ENCODE data around the gene RNF34.

Gene RNF34

DNA sequence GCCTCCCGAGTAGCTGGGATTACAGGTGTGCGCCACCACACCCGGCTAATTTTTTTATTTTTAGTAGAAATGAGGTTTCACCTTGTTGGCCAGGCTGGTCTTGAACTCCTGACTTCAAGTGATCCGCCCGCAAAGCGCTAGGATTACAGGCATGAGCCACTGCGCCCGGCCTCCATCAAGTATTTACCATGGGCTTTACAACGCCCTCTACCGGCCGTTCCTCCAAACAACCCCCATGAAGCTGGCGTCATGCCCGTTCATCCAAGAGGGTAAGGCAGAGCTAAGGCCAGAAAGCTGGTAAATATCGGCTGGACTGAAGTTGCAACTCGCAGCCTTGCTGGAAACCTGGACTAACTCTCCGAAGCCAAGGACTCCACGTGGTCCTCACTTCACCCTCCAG is 41.6 kb downstream of the RNF34 start:
- DNase-seq = no peak

DNA sequence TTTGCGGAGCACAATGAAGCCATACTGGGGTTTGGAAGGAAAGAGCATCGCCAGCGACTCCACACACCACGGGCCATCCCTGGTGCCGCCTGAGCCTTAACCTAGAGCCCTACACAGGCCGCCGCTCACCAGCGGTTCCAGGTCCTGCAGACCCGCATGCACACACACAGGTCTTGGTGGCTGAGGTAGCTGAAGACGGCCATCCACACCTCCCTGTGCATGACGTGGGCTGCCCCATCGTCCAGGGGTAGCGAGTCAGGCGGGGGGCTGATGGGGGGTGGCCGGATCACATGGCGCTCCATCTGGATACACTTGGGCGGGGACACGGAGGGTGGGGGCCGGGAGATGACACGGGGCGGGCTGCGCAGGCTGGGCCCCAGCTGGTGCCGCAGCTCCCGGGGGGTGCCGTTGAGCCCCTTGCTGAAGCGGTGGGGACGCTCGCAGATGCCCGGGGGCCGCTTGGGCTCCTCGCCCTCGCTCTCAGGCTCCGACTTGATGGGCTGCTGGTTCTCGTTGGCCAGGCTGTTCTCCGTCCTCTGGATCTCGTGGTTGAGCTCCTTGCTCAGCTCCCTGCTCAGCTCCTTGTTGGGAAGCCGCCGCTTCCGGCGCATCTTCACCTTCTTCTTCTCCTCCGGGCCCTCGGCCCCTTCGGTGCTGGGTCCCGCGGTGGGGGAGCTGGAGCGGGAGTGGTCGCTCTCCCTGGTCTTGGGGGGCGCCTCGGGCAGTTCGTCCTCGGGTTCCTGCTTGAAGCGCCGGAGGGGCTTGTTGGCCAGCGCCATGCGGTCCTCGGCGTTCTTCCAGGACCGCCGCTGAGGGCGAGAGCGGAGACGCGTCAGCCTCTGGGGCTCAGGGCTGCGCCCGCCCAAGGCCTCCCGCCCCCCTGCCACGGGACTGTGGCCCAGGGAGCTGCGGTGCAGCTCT is 42.4 kb downstream of the RNF34 start:
- no peak for DNase-seq

DNA sequence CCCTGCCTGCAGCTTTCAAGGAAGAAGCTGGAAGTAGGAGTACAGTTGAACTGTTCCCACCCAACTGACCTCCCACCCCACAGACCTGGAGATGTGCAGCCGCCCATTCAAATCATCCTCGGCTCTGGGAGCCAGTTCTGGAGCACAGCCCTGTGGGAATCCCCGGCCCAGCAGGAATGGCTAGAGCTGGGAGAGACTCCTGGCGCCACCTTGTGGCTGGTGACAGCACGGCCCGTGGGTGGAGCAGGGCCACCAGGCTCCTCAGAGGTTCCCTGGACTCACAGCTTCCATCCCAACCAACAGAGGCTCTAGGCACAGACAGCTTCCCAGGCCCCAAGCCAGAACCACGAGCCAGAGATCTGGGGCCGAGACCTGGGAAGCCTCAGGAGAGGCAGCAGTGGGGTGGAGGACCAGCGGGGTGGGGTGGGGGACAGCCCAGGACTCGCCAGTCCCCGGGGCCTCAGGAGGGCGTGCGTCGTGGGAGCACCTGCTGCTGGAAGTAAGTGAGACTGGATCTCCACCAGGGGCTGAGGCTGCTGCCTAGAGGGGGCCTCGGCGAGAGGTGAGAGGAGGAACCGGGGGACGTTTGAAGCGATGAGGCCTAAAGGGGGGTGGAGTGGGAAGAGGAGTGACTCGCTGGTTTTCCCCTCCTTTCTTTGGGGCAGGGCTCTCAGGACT is 43.4 kb downstream of the RNF34 start:
- peak; percentile 41 for DNase-seq

DNA sequence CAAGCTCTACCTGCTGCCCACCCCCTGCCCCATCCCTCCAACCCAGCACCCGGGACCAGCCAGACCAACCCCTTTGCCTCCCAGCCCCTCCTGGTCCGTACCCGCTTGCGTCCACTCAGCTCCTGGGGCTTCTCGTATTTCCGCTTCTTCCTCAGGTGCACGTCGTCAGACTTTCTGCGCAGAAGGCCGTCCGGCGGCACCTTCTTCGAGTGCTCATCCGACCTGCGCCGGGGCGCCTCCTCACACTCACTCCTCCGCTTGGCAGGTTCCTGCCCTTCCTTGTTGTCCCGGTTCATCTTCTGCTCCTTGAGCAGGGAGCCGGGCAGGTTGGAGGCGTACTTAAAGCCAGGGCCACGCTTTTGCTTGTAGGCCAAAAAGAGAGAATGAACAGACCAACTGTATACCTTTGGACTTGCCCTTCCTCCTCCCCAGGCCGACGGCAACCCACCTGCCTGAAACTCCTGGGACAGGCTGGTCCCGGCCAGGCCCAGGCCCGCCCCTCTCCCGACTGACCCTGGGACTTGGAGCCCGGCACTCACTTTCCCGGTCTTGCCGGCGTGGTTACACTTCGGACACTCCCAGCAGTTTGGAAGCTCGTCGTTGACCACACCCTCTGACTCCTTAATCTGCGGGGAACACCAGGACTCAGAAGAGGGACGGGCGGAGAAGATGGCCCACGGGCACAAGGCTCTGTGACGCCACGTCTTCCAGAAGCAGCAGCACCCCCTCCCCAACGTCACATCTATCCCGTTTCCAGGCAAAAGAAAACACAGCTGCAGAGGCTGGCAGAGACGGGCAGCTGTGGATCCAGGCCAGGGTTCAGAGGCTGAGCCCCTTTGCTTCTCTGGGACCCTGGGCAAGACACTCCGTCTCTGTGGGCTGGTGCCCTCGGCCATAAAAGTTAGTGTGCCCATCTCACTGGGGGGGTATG is 44.3 kb downstream of the RNF34 start:
- DNase-seq = no peak

DNA sequence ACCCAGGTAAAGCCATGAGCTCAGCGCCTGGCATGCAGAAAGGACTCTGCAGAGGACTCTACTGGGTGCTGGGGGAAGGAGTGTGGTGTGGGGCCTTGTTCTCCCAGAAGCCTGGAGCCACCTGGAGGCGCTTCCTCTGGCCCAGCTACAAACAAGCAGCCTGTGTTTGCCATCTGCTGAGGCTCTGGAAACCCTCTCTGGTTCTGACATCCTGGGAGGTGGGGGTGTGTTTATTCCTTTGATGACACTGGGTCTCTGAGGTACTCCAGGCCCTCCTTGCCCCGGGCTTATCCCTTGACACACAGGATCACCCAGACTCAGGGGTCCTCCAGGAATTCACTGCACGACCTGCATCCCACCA is 44.9 kb downstream of the RNF34 start:
- no peak for DNase-seq

DNA sequence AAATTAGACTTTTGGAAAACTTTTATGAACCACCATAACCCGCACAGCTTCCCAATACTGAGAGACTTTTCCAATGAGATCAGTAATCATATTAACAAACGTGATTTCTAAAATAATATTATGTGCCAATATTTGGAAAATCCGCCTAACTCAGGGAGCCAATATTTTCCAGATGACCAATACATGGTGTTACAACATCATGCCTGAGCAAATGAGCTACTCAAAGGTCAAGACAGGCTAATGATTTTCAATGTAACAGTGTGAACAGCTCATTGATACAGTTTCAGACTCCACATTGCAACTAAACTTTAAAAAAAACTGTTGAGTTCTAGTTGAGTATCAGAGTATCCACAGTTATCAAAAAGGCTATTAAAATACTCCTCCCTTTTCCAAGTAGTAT is 46.8 kb downstream of the RNF34 start:
- no peak for DNase-seq

DNA sequence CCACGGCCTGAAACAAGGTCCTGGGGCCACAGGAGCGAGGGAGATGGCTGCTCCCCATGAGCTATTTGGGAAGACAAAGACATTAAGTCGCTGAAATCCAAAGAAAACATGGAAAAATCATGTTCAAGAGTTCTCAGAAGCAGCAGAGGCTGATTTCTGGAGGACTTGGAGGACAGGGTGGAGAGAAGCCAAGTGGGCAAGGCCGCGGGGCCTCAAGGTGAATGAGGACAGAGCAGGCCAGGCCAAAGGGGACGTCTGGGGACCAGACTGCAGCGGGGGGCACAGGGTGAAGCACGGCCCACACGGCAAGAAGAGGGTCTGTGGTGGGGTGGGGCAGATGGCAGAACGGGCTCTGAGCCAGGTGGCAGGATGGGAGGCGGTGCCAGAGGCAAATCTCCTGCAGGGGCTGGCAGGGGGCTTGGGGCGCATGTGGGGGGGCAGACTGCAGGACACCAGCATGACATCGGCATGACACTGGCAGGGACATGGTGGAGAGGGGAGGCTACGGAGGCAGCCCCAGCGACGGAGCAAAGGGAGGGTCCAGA is 48.9 kb downstream of the RNF34 start:
- DNase-seq = no peak

DNA sequence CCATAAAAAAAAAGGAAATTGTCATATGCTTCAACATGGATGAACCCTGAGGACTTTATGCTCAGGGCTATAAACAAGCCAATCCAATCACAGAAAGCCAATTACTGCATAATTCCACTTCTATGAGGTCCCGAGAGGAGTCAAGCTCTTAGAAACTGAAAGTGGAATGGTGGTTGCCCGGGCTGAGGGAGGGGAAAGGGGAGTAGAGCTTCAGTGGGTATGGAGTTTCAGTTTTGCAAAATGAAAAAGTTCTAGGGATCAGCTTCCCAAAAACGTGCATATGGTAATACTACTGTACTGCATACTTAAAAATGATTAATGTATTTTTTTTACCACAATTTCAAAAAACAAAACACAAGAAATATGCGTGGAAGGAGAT is 52.0 kb downstream of the RNF34 start:
- no peak for DNase-seq

DNA sequence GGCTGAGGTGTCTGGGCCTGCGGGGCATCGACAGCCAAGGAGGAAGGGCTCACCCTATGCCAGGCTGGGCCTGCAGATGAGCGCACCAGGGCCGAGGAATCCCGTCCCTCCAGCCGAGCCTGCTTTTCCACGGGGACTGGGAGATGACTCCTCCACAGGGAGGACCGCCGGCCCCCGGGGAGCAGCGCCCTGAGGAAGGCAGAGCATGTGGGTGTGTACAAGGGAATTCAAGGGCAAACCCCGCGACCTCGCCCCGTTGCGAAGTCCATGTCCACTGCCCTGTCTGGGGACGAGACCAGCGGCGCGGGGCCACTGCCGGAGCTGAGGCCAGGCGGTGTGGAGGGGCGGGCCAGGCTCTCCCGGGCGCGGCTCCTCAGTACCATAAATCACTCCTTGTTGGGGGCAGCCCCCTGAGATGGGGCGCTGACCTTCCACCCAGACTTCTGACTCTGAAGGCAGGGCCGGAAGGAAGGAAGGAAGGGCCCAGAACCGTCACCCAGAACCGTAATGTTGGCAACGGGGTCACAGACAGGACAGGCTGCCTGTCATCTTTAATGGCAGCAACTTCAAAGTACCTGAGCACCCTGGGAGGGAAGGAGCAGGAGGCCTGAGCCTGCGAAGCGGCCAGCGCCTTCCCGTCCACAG is 52.5 kb downstream of the RNF34 start:
- no peak for DNase-seq

DNA sequence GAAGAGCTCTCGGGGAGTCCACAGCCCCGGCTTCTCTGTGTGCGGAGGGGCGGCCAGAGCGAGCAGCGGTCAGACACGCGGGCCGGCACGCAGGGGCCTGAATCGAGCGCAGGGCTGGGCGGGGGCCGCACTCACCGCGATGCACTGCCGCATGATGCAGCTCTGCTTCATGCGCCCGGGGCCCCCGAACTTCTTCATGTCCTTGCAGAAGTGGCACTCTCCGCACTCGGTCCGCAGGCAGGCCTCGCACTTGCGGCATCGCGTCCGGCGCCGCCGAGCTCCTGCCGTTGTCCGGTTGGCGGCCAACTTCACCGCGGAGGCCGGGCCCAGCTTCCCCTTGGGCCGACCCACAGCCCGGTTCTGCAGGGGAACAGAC is 53.1 kb downstream of the RNF34 start:
- no peak for DNase-seq

DNA sequence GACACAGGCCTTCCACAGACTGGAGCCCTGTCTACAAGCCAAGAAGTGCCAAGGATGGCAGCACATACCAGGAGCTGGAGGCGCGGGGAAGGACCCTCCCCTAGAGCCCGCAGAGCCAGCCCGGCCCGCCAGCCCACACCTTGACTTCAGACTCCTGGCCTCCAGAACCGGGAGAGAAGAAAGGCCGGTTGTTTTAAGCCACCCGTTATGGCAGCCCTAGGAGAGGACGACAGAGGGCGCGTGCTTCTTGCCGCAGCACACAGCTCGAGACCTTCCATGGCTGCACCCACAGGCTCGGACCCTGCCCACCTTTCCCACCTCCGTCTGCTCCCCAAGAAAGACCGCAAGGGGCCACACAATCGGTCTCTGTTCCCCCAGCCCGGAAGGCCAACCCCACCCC is 53.7 kb downstream of the RNF34 start:
- DNase-seq = no peak

DNA sequence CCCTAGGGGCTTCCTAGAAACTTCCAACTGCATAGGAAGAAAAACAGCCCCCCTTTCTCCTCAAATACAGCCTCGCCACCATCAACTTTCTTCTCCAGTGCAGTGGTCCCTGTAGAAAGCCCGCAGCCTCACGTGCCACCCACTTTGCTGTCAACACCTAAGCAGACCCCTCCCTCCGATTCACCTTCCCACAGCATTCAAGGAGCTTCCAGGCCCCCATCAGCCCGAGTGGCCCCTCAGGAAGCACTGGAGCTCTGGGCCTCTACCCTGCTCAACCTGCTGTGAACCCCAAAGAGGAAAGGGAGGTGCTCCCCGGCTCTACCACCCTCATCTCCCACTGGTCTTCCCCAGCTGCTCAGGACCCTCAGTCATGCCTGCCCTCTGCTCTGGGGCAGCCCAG is 55.0 kb downstream of the RNF34 start:
- DNase-seq = no peak

DNA sequence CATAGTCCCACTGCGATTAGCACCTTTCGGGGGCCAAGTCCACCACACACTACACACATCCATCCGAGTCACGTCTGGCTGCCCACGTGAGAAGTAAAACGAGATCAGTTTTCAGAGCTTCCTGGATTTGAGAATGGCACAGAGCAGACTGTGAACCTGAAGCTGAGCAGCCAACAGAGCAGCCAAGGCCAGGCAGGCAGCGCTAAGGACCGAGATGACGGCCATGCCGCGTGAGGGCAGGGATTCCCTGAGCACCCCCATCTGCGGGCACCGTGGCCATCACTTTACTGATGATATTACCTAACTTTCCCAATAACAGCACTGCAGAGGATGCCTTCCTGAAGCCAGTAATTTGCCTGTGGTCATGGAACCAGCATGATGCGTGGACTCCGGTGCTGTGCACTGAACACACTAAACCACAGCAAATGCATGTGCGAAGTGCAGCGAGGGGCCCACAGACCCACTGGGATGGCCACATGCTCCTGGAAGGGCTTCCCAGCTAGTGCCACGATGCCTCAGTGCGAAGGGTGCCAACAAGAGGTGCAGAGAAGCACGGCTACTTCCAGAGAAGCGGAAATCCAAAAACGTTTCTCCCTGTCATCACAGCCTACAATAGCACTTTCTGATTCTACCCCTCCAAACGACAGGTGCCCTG is 56.0 kb downstream of the RNF34 start:
- DNase-seq = no peak

DNA sequence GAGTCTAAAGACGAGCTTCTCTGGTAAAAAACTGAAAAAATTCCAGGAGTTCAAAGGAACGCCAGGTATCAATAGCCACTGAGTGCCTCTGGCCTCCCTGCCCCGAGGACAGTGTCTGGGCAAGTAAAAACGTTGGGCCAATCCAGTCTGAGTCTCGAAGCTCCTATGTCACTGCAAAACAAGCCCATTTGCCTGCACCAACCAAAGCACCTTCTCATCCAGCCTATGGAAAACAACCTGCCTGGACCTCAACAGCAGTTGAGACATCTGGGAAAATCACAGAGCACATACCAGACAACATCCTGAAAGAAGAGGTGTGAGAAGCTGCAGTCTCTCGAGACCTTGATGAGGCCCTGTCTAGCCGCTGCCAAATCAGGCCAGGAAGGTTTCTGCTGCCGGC is 56.6 kb downstream of the RNF34 start:
- no peak for DNase-seq

DNA sequence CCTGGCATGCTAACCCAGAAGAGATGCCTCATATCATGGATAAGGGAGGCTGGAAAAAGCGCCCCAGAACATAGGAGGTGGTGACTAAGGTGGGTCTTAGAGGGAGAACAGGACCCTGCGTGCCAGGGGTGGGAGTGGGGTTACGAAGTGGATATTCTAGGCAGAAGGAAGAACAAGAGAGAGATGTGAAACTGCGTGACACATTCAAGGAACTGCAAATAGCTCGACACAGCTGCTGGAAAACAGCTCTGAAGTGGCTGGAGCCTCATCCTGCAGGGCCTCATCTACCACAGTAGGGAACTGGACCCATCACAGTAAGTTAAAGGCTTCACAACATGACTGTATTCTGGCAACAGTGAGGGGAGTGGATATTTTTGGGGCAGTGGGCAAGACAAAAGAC is 61.1 kb downstream of the RNF34 start:
- no peak for DNase-seq

DNA sequence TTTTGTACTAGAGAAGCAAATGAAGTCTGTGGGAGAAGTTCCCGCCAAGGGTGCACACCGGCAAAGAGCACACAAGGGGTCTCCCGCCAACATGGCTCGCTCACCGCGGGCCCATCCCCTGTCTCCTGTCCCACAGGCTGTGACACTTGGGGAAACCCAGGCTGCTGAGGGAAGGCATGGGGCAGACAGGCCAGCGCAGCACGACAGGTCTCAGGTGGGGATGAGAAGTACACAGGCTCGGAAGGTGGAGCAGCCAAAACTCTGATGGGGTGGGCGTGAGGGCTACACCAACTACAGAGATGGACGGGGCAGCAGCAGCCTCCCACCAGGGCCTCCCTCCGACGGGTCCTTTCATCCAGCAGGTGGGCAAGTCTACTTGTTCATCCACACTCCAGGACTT is 64.4 kb downstream of the RNF34 start:
- DNase-seq = no peak

DNA sequence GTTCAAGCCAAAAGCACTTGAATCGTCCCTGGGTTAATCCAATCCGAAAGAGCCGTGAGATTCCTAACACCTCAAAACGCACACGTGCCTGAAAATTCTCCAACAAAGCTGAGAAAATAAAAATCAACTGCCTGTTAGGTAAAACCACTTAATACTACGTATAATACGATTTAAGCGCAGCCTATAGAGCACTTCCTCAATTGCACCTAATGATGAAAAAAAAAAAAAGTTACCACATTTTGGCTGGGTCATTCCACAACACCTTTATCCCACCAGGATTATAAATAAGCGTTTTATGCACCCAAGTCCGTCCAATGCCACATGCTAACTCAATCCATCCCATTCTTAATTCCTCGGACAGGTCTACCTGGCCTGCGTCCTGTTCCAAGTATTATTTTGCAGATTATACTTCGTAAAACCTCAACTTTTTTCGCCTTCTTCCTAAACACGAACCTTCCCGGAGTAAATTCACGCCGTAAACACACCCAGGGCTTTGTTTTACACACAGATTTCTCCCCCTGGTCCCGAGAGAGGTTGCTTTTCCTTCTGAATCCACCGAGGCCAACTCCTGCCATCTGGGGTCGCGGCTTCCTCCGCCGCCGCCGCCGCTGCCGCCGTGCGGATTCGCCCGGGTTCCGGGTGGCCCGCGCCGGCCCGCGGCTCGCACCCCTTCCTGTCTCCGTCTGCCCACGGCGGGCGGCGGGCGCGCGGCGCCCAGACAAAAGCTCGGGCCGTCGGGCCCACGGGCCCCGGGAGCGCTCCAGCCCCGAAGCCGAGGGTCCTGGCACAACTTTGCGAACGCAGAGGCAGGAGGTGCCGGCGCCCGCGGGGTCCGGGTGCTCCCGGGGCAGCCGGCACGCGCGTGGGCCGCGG is 66.2 kb downstream of the RNF34 start:
- no peak for DNase-seq

DNA sequence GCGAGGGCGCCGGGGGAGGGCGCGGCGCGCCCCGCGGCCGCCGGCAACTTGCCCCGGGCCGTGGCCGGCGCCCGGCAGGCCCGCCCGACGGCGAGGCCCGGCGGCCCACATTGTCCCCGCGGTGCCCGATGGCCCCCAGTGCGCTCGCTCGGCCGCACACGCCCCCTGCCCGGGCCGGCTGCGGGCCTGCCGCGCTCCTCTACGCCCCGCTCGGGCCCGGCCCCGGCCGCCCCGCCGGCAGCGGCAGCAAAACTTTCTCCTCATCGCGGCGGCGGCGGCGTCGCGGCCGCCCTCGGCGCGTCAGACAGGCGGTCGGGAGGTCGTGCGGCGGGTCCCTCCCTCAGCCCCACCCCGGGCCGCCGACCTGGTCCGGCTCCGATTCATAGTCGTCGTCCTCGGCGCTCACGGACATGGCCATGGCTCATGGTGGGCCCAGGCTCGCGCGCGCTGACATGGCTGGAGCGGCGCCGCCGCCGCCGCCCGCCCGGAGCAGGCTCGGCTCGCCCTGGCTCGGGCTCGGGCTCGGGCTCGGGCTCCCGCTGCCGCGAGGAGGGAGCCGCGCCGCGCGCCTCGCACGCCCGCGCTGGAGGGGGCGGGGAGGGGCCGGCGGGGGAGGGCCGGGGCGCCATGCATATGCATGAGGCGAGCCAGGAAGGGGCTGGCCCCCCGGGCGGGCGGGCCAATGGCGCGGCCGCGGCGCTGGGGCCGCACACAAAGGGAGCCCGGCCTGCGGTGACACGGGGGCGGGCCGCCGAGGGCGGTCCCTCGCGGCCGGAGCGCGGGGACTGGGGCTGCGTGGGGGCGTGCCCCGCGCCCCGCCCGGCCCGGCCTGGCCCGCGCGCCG is 67.1 kb downstream of the RNF34 start:
- peak; percentile 87 for DNase-seq

DNA sequence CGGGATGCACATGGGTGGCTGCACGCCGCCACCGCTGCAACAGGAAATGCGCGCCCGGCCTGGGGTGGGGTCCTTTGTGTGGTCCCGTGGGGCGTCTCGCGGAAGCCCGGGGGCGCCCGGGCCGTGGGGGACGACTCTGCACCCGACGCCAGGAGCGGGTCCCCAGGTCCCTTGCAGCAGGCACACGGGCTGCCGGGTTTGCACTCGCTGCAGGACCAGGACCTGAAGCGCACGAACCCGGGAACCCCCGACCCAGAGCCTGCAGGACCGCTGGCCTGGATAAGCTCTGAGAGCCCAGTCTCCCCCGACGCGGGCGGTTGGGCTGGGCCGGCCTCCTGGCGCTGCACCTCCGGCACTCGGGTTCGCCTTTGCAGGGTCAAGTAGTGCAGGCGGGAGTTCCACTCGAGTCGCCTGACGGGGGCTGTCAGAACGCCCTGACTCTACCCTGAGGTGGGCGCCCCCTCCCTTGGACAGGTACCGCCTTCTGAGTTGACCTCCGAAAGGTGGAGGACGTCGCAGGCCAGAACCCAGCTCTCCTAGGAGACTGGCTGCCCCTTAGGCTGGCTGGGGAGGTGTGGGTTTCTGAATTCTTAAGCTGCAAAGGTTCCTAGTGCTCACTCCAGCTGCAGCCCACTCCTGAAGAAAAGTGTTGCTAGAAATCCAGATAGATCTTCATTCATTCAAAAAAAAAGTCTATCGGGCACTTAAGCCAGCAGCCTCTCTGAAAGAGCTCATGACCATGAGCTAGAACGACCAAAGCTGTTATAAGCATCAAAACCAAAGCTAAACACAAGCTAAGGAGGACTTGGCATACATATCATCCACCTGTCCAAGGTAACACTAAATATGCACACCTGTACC is 68.0 kb downstream of the RNF34 start:
- no peak for DNase-seq
